ENCODE data around the gene CCDC51. TPM values are rescaled to one million over a fixed set of nuclear protein-coding genes. Genes with fewer than 3 reads are reported as not detected.

CCDC51 gene
- total RNA-seq, 1 experiment from 2014 or later = 11.8 TPM

- Histone ChIP-seq H3K9me3 (ENCODE audit: low read depth, low read length, poor library complexity, severe bottlenecking) (no peaks in the 10 kb centered on the region), H3K4me3 (ENCODE audit: low read depth, low read length, poor library complexity, severe bottlenecking) (no peak overlapping the region), H3K4me1 (ENCODE audit: insufficient read depth, low read length, poor library complexity, severe bottlenecking) (no peaks in the 10 kb centered on the region), H3K36me3 (ENCODE audit: insufficient read depth, low read length, poor library complexity, severe bottlenecking) (no peaks in the 10 kb centered on the region), H3K27ac (ENCODE audit: low read depth, low read length, poor library complexity, severe bottlenecking) (no peak overlapping the region), H3K27me3 (replicated peaks; ENCODE audit: insufficient read depth, low read depth, low read length, poor library complexity) (no peaks in the 10 kb centered on the region)
- ChIA-PET CTCF (no interaction called here), POLR2A (ENCODE audit: low non-redundant PET) (no interaction called here)
- intact Hi-C loops (cut with micrococcal nuclease; ENCODE audit: unreplicated experiment) = no loop called here
- TF ChIP-seq CTCF (conservative IDR thresholded peaks at IDR 0.05; ENCODE audit: low read depth, low read length) (no peak), EZH2 (IDR thresholded peaks at IDR 0.05; ENCODE audit: borderline replicate concordance, low read depth, low read length, poor library complexity, severe bottlenecking) (no peak)
- DNase-seq (ENCODE audit: low spot score) = no peak
- BruUV-seq (replicated peaks) = no TSS peak
Measured at GRCh38 chr3:48408823-48409281, 31.1 kb downstream of the CCDC51 start.

- no TSS peak for BruUV-seq (replicated peaks)
- Histone ChIP-seq H3K27ac (ENCODE audit: low read depth, low read length, poor library complexity, severe bottlenecking) (no peak overlapping the region), H3K4me1 (ENCODE audit: insufficient read depth, low read length, poor library complexity, severe bottlenecking) (no peaks in the 10 kb centered on the region), H3K9me3 (ENCODE audit: low read depth, low read length, poor library complexity, severe bottlenecking) (no peaks in the 10 kb centered on the region), H3K4me3 (ENCODE audit: low read depth, low read length, poor library complexity, severe bottlenecking) (no peak overlapping the region), H3K36me3 (ENCODE audit: insufficient read depth, low read length, poor library complexity, severe bottlenecking) (no peaks in the 10 kb centered on the region), H3K27me3 (replicated peaks; ENCODE audit: insufficient read depth, low read depth, low read length, poor library complexity) (no peaks in the 10 kb centered on the region)
- CTCF ChIA-PET = no interaction called here
- TF ChIP-seq CTCF (conservative IDR thresholded peaks at IDR 0.05; ENCODE audit: low read depth, low read length) (no peak), EZH2 (IDR thresholded peaks at IDR 0.05; ENCODE audit: borderline replicate concordance, low read depth, low read length, poor library complexity, severe bottlenecking) (no peak)
- intact Hi-C loops (cut with micrococcal nuclease; ENCODE audit: unreplicated experiment) = no loop called here
- POLR2A ChIA-PET (ENCODE audit: low non-redundant PET) = no interaction called here
- DNase-seq (ENCODE audit: low spot score) = no peak
Measured at GRCh38 chr3:48407542-48408099, 32.3 kb downstream of the CCDC51 start.

- intact Hi-C loops (cut with micrococcal nuclease; ENCODE audit: unreplicated experiment) = no loop called here
- no peak for DNase-seq (ENCODE audit: low spot score)
Measured at GRCh38 chr3:48406443-48407431, 33.2 kb downstream of the CCDC51 start.

More at GRCh38 chr3:48406443-48407431, 33.2 kb downstream of the CCDC51 start:
- no peak overlapping the region for H3K27ac ChIP-seq (ENCODE audit: low read depth, low read length, poor library complexity, severe bottlenecking)
- CTCF ChIA-PET = no interaction called here
- H3K4me1 ChIP-seq (ENCODE audit: insufficient read depth, low read length, poor library complexity, severe bottlenecking) = no peaks in the 10 kb centered on the region
- TF ChIP-seq EZH2 (IDR thresholded peaks at IDR 0.05; ENCODE audit: borderline replicate concordance, low read depth, low read length, poor library complexity, severe bottlenecking) (no peak), CTCF (conservative IDR thresholded peaks at IDR 0.05; ENCODE audit: low read depth, low read length) (no peak)
- no peaks in the 10 kb centered on the region for H3K27me3 ChIP-seq (replicated peaks; ENCODE audit: insufficient read depth, low read depth, low read length, poor library complexity)
- H3K4me3 ChIP-seq (ENCODE audit: low read depth, low read length, poor library complexity, severe bottlenecking) = no peak overlapping the region
- H3K9me3 ChIP-seq (ENCODE audit: low read depth, low read length, poor library complexity, severe bottlenecking) = no peaks in the 10 kb centered on the region
- POLR2A ChIA-PET (ENCODE audit: low non-redundant PET) = no interaction called here
- no TSS peak for BruUV-seq (replicated peaks)
- H3K36me3 ChIP-seq (ENCODE audit: insufficient read depth, low read length, poor library complexity, severe bottlenecking) = no peaks in the 10 kb centered on the region
